Endothelial cell of umbilical vein (primary cell): ENCODE measurements around the gene PON2. TPM values are rescaled to one million over a fixed set of nuclear protein-coding genes. Genes with fewer than 3 reads are reported as not detected.

Experiments
- BruUV-seq: library from RNA; stranded (reverse); fragments of 400-500 nt; replicated peaks from 2 replicates; lab custom pipeline; 2021; lab: Mats Ljungman, UMichigan
- CTCF ChIA-PET: fragments of 300-600, 350-600 bp; sonication (Branson Sonifier 250); formaldehyde crosslinking; loops from one replicate; lab custom pipeline; 2021; ENCODE audit warnings: antibody characterized with exemption, inconsistent platforms; lab: Charles Lee
- POLR2A ChIA-PET: fragments of 300-600, 350-600 bp; sonication (Branson Sonifier 250); formaldehyde crosslinking; loops from one replicate; lab custom pipeline; 2021; ENCODE audit warnings: antibody characterized with exemption, inconsistent platforms; lab: Charles Lee
- DNase-seq: peaks from one replicate; pipeline ENCODE4 v3.0.0-alpha.2; 2011; ENCODE audit warnings: low read depth, low spot score
- FAIRE-seq: peaks from 2 replicates; lab custom pipeline; 2011; peaks lifted over from hg19 to GRCh38; lab: Jason Lieb, UNC
- H2AFZ ChIP-seq: 2 replicates; pipeline ENCODE4 v1.6.0; 2012; ENCODE audit warnings: low read depth, low read length, control low read depth, inconsistent platforms
- H3K27ac ChIP-seq: 2 replicates; pipeline ENCODE4 v1.5.1; 2011; ENCODE audit warnings: low read depth, mild to moderate bottlenecking, control low read depth, low read length, moderate library complexity; ENCODE audit not compliant: insufficient read depth
- H3K27me3 ChIP-seq, 2 experiments: 2 replicates each; pipeline versions ENCODE4 v1.6.0 to v1.6.1; 2011; ENCODE audit warnings: low read length in 2 of 2, mixed read lengths in 1 of 2; ENCODE audit not compliant: control insufficient read depth in 2 of 2, insufficient read depth in 2 of 2
- H3K36me3 ChIP-seq, 2 experiments: 2 replicates in 1 of 2; 3 replicates in 1 of 2; pipeline ENCODE4 v1.5.1; 2011; ENCODE audit warnings: low read length in 2 of 2, mild to moderate bottlenecking in 1 of 2, moderate library complexity in 1 of 2; ENCODE audit not compliant: control insufficient read depth in 2 of 2, insufficient read depth in 2 of 2; ENCODE audit errors: extremely low read depth in 1 of 2
- H3K4me1 ChIP-seq: 3 replicates; pipeline ENCODE4 v1.5.1; 2011; ENCODE audit warnings: mild to moderate bottlenecking, low read length; ENCODE audit not compliant: control insufficient read depth, insufficient read depth; ENCODE audit errors: extremely low read depth
- H3K4me2 ChIP-seq: 2 replicates; pipeline ENCODE4 v1.6.1; 2011; ENCODE audit warnings: low read length, control low read depth, mixed read lengths; ENCODE audit not compliant: insufficient read depth
- H3K4me3 ChIP-seq, 3 experiments: fragments of 200-600 bp in 1 of 3; sonication (generic), shearing (Covaris generic) in 1 of 3; replicated peaks in 1 of 3; 2 replicates each; pipeline ENCODE4 v1.5.1; 2011 to 2016; ENCODE audit warnings: control low read depth in 3 of 3, low read length in 3 of 3, mild to moderate bottlenecking in 2 of 3, inconsistent platforms in 1 of 3, low read depth in 1 of 3, moderate library complexity in 1 of 3; ENCODE audit not compliant: insufficient read depth in 1 of 3
- H3K79me2 ChIP-seq: 2 replicates; pipeline ENCODE4 v1.6.0; 2012; ENCODE audit warnings: low read length, inconsistent platforms; ENCODE audit not compliant: control insufficient read depth, insufficient read depth
- H3K9ac ChIP-seq: replicated peaks from 2 replicates; pipeline ENCODE3; 2011; ENCODE audit warnings: low read length, control low read depth; ENCODE audit not compliant: insufficient read depth; ENCODE audit errors: extremely low read depth
- H3K9me1 ChIP-seq: replicated peaks from 3 replicates; pipeline ENCODE4 v1.6.0; 2011; ENCODE audit warnings: mild to moderate bottlenecking, low read length; ENCODE audit not compliant: control insufficient read depth, insufficient read depth; ENCODE audit errors: extremely low read depth
- H3K9me3 ChIP-seq: replicated peaks from 2 replicates; pipeline ENCODE4 v1.5.1; 2012; ENCODE audit warnings: low read length, inconsistent platforms; ENCODE audit not compliant: control insufficient read depth, insufficient read depth
- H4K20me1 ChIP-seq: replicated peaks from 2 replicates; pipeline ENCODE3; 2011; ENCODE audit warnings: mild to moderate bottlenecking, low read length; ENCODE audit not compliant: control insufficient read depth, insufficient read depth; ENCODE audit errors: extremely low read depth
- EZH2 ChIP-seq: IDR thresholded peaks from 2 replicates; pipeline ENCODE4 v1.6.1; 2012; ENCODE audit warnings: borderline replicate concordance, low read depth, mild to moderate bottlenecking, moderate library complexity, low read length, inconsistent platforms; ENCODE audit not compliant: severe bottlenecking
- FOS ChIP-seq: IDR thresholded peaks from 2 replicates; pipeline ENCODE4 v1.6.1; 2011; ENCODE audit warnings: mild to moderate bottlenecking, low read length, moderate library complexity, borderline replicate concordance; ENCODE audit not compliant: insufficient read depth
- GATA2 ChIP-seq: IDR thresholded peaks from 2 replicates; pipeline ENCODE4 v1.7.0; 2011; ENCODE audit warnings: low read depth, mild to moderate bottlenecking, moderate library complexity, mixed read lengths, low read length; ENCODE audit not compliant: insufficient read length, insufficient read depth
- JUN ChIP-seq: IDR thresholded peaks from 2 replicates; pipeline ENCODE4 v1.6.1; 2011; ENCODE audit warnings: borderline replicate concordance, low read depth; ENCODE audit not compliant: insufficient read length, insufficient read depth
- MYC ChIP-seq: IDR thresholded peaks from one replicate; pipeline ENCODE4 v1.6.1; 2011; ENCODE audit warnings: mild to moderate bottlenecking, low read depth, low read length
- POLR2A ChIP-seq: IDR thresholded peaks from 2 replicates; pipeline ENCODE4 v1.6.1; 2012; ENCODE audit warnings: low read depth, mild to moderate bottlenecking, control low read depth, low read length
- POLR2AphosphoS5 ChIP-seq: IDR thresholded peaks from 2 replicates; pipeline ENCODE4 v1.6.1; 2012; ENCODE audit warnings: low read depth, mild to moderate bottlenecking, control low read depth, low read length, moderate library complexity; ENCODE audit not compliant: insufficient read depth
- dilution Hi-C: fragments of 300-500 bp; cut with MboI; formaldehyde crosslinking; loops from one replicate; pipeline ENCODE4 v1.15.0; 2019; ENCODE audit warnings: low sequenced_read_pairs; ENCODE audit not compliant: extremely low pct_ligation_motif_present
- intact Hi-C: fragments of 100-400 bp; cut with micrococcal nuclease; formaldehyde crosslinking; loops from one replicate; pipeline ENCODE4 v1.10.0; 2022
- polyA plus RNA-seq, 4 experiments: library from polyadenylated mRNA; depleted of rRNA in 3 of 4; stranded (reverse) in 3 of 4; unstranded in 1 of 4; fragments of >200 nt; gene quantifications; 2 replicates each; pipeline versions ENCODE4 v1.2.1 to v1.2.3, GENCODE V29; 2011 to 2012; ENCODE audit warnings: missing spikeins in 1 of 4
- total RNA-seq: library from RNA; stranded (reverse); gene quantifications from 2 replicates; pipeline ENCODE4 v1.2.3, GENCODE V29; 2021
- TF ChIP-seq, protein P1 (sequence below): IDR thresholded peaks from 2 replicates; pipeline ENCODE4 v1.6.1; 2011; ENCODE audit not compliant: insufficient read depth, insufficient read length
- TF ChIP-seq, protein P2 (sequence below), 2 donors: IDR thresholded peaks; 1 replicate in 1 of 2; 2 replicates in 1 of 2; pipeline ENCODE4 v1.5.1; 2011; ENCODE audit warnings: low read length in 2 of 2, mild to moderate bottlenecking in 2 of 2, moderate library complexity in 2 of 2, control low read depth in 1 of 2, inconsistent platforms in 1 of 2, low read depth in 1 of 2; ENCODE audit not compliant: insufficient read depth in 1 of 2; ENCODE audit errors: extremely low read depth in 1 of 2

The PON2 gene
- total and polyA plus RNA-seq, 2 donors (not counting 3 experiments of a cell fraction or from before 2014, with no cell fraction given), result 110 to 125 TPM

GRCh38 chr7:95365151-95365550, 69.7 kb downstream of the PON2 start:
- no peaks in the 10 kb centered on the region for H3K9me3 ChIP-seq
- H2AFZ ChIP-seq, result no peak overlapping the region
- no peaks in the 10 kb centered on the region for H3K4me1 ChIP-seq
- DNase-seq (no peak), FAIRE-seq (no peak)
- no peak overlapping the region for H3K9ac ChIP-seq
- POLR2A ChIA-PET, result no interaction called here
- H3K36me3 ChIP-seq, result no peaks in the 10 kb centered on the region
- H3K9me1 ChIP-seq, result no peaks in the 10 kb centered on the region
- dilution Hi-C loops, result no loop called here
- no TSS peak for BruUV-seq
- intact Hi-C loops, result no loop called here
- no peak overlapping the region for H3K4me2 ChIP-seq
- CTCF ChIA-PET, result no interaction called here
- no peaks in the 10 kb centered on the region for H3K27me3 ChIP-seq
- no peaks in the 10 kb centered on the region for H3K79me2 ChIP-seq
- no peak overlapping the region for H3K4me3 ChIP-seq
- TF ChIP-seq FOS (no peak), POLR2A (no peak), MYC (no peak), EZH2 (no peak), JUN (no peak), GATA2 (no peak), POLR2AphosphoS5 (no peak)
- TF ChIP-seq, protein P1, sequence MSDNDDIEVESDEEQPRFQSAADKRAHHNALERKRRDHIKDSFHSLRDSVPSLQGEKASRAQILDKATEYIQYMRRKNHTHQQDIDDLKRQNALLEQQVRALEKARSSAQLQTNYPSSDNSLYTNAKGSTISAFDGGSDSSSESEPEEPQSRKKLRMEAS, result no peak
- TF ChIP-seq, protein P2, sequence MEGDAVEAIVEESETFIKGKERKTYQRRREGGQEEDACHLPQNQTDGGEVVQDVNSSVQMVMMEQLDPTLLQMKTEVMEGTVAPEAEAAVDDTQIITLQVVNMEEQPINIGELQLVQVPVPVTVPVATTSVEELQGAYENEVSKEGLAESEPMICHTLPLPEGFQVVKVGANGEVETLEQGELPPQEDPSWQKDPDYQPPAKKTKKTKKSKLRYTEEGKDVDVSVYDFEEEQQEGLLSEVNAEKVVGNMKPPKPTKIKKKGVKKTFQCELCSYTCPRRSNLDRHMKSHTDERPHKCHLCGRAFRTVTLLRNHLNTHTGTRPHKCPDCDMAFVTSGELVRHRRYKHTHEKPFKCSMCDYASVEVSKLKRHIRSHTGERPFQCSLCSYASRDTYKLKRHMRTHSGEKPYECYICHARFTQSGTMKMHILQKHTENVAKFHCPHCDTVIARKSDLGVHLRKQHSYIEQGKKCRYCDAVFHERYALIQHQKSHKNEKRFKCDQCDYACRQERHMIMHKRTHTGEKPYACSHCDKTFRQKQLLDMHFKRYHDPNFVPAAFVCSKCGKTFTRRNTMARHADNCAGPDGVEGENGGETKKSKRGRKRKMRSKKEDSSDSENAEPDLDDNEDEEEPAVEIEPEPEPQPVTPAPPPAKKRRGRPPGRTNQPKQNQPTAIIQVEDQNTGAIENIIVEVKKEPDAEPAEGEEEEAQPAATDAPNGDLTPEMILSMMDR (IDR thresholded peaks at IDR 0.05; ENCODE audit: extremely low read depth in 1 of 2, insufficient read depth in 1 of 2, low read depth in 1 of 2, low read length in 2 of 2), result no peak
- H3K27ac ChIP-seq, result no peak overlapping the region
- H4K20me1 ChIP-seq, result no peaks in the 10 kb centered on the region
